Measurements from ENCODE around the gene ADARB1. TPM values are rescaled to one million over a fixed set of nuclear protein-coding genes. Genes with fewer than 3 reads are reported as not detected.

Gene ADARB1
- total RNA-seq, 1 experiment from 2014 or later: 15.8 TPM

DNA sequence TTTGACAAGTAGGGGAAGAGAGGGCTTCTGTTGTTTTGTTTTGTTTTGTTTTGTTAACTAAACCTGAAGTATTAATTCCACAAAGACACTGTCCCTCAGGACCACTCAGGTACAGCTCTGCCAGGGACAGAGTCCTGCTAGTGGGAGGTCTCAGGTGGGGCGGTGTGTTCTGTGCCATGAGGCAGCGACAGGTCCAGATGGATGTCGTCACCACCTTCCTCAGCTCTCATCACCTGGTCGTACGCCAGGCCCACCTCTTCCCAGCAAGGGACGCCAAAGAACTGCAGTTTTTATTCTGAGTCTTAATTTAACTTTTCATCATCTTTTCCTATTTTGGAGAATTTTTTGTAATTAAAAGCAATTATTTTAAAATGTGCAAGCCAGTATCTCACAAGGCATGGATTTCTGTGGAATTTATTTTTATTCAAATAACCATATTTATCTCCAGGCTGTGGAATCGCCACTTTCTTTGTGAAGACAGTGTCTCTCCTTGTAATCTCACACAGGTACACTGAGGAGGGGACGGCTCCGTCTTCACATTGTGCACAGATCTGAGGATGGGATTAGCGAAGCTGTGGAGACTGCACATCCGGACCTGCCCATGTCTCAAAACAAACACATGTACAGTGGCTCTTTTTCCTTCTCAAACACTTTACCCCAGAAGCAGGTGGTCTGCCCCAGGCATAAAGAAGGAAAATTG is 150.8 kb downstream of the ADARB1 start:
- no peak overlapping the region for H4K91ac ChIP-seq (ENCODE audit: insufficient read length, low read depth, low read length)
- H3K4me2 ChIP-seq (ENCODE audit: insufficient read depth, insufficient read length, low read length): no peak overlapping the region
- H3K14ac ChIP-seq (ENCODE audit: insufficient read depth, low read length): no peak overlapping the region
- no peak overlapping the region for H3K23ac ChIP-seq (ENCODE audit: insufficient read length, low read depth, low read length)
- TF ChIP-seq, protein P1, sequence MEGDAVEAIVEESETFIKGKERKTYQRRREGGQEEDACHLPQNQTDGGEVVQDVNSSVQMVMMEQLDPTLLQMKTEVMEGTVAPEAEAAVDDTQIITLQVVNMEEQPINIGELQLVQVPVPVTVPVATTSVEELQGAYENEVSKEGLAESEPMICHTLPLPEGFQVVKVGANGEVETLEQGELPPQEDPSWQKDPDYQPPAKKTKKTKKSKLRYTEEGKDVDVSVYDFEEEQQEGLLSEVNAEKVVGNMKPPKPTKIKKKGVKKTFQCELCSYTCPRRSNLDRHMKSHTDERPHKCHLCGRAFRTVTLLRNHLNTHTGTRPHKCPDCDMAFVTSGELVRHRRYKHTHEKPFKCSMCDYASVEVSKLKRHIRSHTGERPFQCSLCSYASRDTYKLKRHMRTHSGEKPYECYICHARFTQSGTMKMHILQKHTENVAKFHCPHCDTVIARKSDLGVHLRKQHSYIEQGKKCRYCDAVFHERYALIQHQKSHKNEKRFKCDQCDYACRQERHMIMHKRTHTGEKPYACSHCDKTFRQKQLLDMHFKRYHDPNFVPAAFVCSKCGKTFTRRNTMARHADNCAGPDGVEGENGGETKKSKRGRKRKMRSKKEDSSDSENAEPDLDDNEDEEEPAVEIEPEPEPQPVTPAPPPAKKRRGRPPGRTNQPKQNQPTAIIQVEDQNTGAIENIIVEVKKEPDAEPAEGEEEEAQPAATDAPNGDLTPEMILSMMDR (conservative IDR thresholded peaks at IDR 0.05): no peak
- H2BK15ac ChIP-seq (ENCODE audit: low read depth, low read length): no peak overlapping the region
- H3K79me2 ChIP-seq (ENCODE audit: insufficient read depth, low read length): no peaks in the 10 kb centered on the region
- H2AFZ ChIP-seq (ENCODE audit: low read length): no peak overlapping the region
- no peak overlapping the region for H3K4me3 Mint-ChIP-seq
- H4K20me1 ChIP-seq (ENCODE audit: control insufficient read depth, insufficient read depth, insufficient read length): no peaks in the 10 kb centered on the region
- no peak overlapping the region for H2BK12ac ChIP-seq (ENCODE audit: insufficient read length, low read depth, low read length)
- no peak overlapping the region for H4K5ac ChIP-seq (ENCODE audit: insufficient read length, low read depth, low read length)
- peaks cover 5% of the 10 kb centered on the region in 2 experiments; a peak in 2 of 4 replicates for H3K4me1 Mint-ChIP-seq
- no peaks in the 10 kb centered on the region; a peak in 1 of 7 replicates for H3K36me3 Mint-ChIP-seq (ENCODE audit: insufficient read depth in 1 of 3, low read depth in 3 of 3)
- H3K27me3 Mint-ChIP-seq (ENCODE audit: low read depth): no peaks in the 10 kb centered on the region
- no peaks in the 10 kb centered on the region; the same call in 1 of the 2 replicates for H3K4me1 ChIP-seq (ENCODE audit: insufficient read depth, low read length)
- no CpG with 5 or more reads among the region's 11 CpGs for WGBS (ENCODE audit: extremely low coverage, insufficient read length, low lambda C conversion rate)
- H3K79me1 ChIP-seq (ENCODE audit: insufficient read depth, low read depth, low read length, poor library complexity, severe bottlenecking): no peaks in the 10 kb centered on the region
- no peak overlapping the region for H2BK5ac ChIP-seq (ENCODE audit: insufficient read length, low read length)
- no peak for DNase-seq
- H3K27ac ChIP-seq (ENCODE audit: insufficient read length, low read depth, low read length): no peak overlapping the region
- no peaks in the 10 kb centered on the region for H3K27me3 ChIP-seq (ENCODE audit: insufficient read depth, low read length)
- no peak overlapping the region for H3K27ac Mint-ChIP-seq
- no peak overlapping the region for H4K8ac ChIP-seq (replicated peaks; ENCODE audit: insufficient read length, low read depth, low read length)
- no peak overlapping the region for H3T11ph ChIP-seq (ENCODE audit: low read length)
- no peak overlapping the region for H3K18ac ChIP-seq (ENCODE audit: insufficient read length, low read depth, low read length)
- no peaks in the 10 kb centered on the region for H3K9me3 ChIP-seq (ENCODE audit: control insufficient read depth, low read depth, low read length)
- H2BK20ac ChIP-seq (ENCODE audit: low read depth, low read length, poor library complexity, severe bottlenecking): no peak overlapping the region
- no peak overlapping the region for H3K9ac ChIP-seq (ENCODE audit: extremely low read depth, insufficient read length, low read length)
- H2BK120ac ChIP-seq (ENCODE audit: low read depth, low read length, poor library complexity, severe bottlenecking): no peak overlapping the region
- H3K4ac ChIP-seq (ENCODE audit: low read depth, low read length): no peak overlapping the region
- H2AK5ac ChIP-seq (ENCODE audit: insufficient read length, low read length): no peak overlapping the region
- H3K23me2 ChIP-seq (ENCODE audit: insufficient read length, low read depth, low read length, poor library complexity, severe bottlenecking): no peaks in the 10 kb centered on the region
- H3K9me3 Mint-ChIP-seq: no peaks in the 10 kb centered on the region
- H3K56ac ChIP-seq (ENCODE audit: insufficient read length, low read depth, low read length): no peak overlapping the region
